ENCODE measurements around the gene BCKDK.
A peak's percentile ranks its signal among the peaks of the same experiment; 100 is the strongest.
"Not testable (repeated sequence)": the region's sequence is repeated elsewhere in the genome, so short reads cannot be mapped to it uniquely, and the experiment has no call there.

Gene BCKDK

GRCh38 chr16:31143011-31143693, 35.0 kb downstream of the BCKDK start:
- Histone ChIP-seq H3K9ac (ENCODE audit: low read depth, low read length) (peak overlapping the region; percentile 61; the same call in 1 of the 2 replicates), H3K9me3 (ENCODE audit: control insufficient read depth, insufficient read depth, low read length) (no peaks in the 10 kb centered on the region)

GRCh38 chr16:31143694-31144148, 35.5 kb downstream of the BCKDK start:
- H3K4me1 ChIP-seq (ENCODE audit: insufficient read depth, low read length): peaks cover 17% of the 10 kb centered on the region; the same call in 1 of the 2 replicates
- H3K36me3 ChIP-seq (ENCODE audit: insufficient read depth, low read length): no peaks in the 10 kb centered on the region
- no peak overlapping the region for H3K9ac ChIP-seq (ENCODE audit: low read depth, low read length)
- no peaks in the 10 kb centered on the region for H3K9me3 ChIP-seq (ENCODE audit: control insufficient read depth, insufficient read depth, low read length)

More at GRCh38 chr16:31143011-31143693, 35.0 kb downstream of the BCKDK start:
- H3K4me1 ChIP-seq (ENCODE audit: insufficient read depth, low read length): peaks cover 23% of the 10 kb centered on the region
- H3K36me3 ChIP-seq (ENCODE audit: insufficient read depth, low read length): no peaks in the 10 kb centered on the region

- H3K4me1 ChIP-seq (ENCODE audit: insufficient read depth, low read length): peaks cover 14% of the 10 kb centered on the region; the same call in 1 of the 2 replicates
- H3K9ac ChIP-seq (ENCODE audit: low read depth, low read length); H3K9me3 ChIP-seq (ENCODE audit: control insufficient read depth, insufficient read depth, low read length); H3K36me3 ChIP-seq (ENCODE audit: insufficient read depth, low read length): not testable (repeated sequence)
Observed at GRCh38 chr16:31144418-31144817, 36.2 kb downstream of the BCKDK start.

- Histone ChIP-seq H3K9me3 (ENCODE audit: control insufficient read depth, insufficient read depth, low read length) (no peaks in the 10 kb centered on the region), H3K9ac (ENCODE audit: low read depth, low read length) (no peak overlapping the region), H3K4me1 (ENCODE audit: insufficient read depth, low read length) (peaks cover 21% of the 10 kb centered on the region), H3K36me3 (ENCODE audit: insufficient read depth, low read length) (no peaks in the 10 kb centered on the region)
Observed at GRCh38 chr16:31145398-31145990, 37.3 kb downstream of the BCKDK start.

GRCh38 chr16:31147574-31147973, 39.4 kb downstream of the BCKDK start:
- Histone ChIP-seq H3K9ac (ENCODE audit: low read depth, low read length) (peak overlapping the region; percentile 41; the same call in 1 of the 2 replicates), H3K9me3 (ENCODE audit: control insufficient read depth, insufficient read depth, low read length) (no peaks in the 10 kb centered on the region), H3K36me3 (ENCODE audit: insufficient read depth, low read length) (no peaks in the 10 kb centered on the region), H3K4me1 (ENCODE audit: insufficient read depth, low read length) (peaks cover 13% of the 10 kb centered on the region)

- peaks cover 13% of the 10 kb centered on the region for H3K4me1 ChIP-seq (ENCODE audit: insufficient read depth, low read length)
- H3K9me3 ChIP-seq (ENCODE audit: control insufficient read depth, insufficient read depth, low read length): no peaks in the 10 kb centered on the region
- peak overlapping the region; percentile 41; the same call in 1 of the 2 replicates for H3K9ac ChIP-seq (ENCODE audit: low read depth, low read length)
- H3K36me3 ChIP-seq (ENCODE audit: insufficient read depth, low read length): no peaks in the 10 kb centered on the region
Observed at GRCh38 chr16:31148281-31148728, 40.1 kb downstream of the BCKDK start.

- no peaks in the 10 kb centered on the region for H3K9me3 ChIP-seq (ENCODE audit: control insufficient read depth, insufficient read depth, low read length)
- H3K36me3 ChIP-seq (ENCODE audit: insufficient read depth, low read length): no peaks in the 10 kb centered on the region
- peaks cover 13% of the 10 kb centered on the region for H3K4me1 ChIP-seq (ENCODE audit: insufficient read depth, low read length)
- peak overlapping the region; percentile 41; the same call in 1 of the 2 replicates for H3K9ac ChIP-seq (ENCODE audit: low read depth, low read length)
Observed at GRCh38 chr16:31148896-31149295, 40.7 kb downstream of the BCKDK start.

- H3K36me3 ChIP-seq (ENCODE audit: insufficient read depth, low read length): no peaks in the 10 kb centered on the region
- no peak overlapping the region; the same call in 1 of the 2 replicates for H3K9ac ChIP-seq (ENCODE audit: low read depth, low read length)
- peaks cover 13% of the 10 kb centered on the region for H3K4me1 ChIP-seq (ENCODE audit: insufficient read depth, low read length)
- no peaks in the 10 kb centered on the region for H3K9me3 ChIP-seq (ENCODE audit: control insufficient read depth, insufficient read depth, low read length)
Observed at GRCh38 chr16:31149332-31149731, 41.1 kb downstream of the BCKDK start.

GRCh38 chr16:31149894-31150890, 42.0 kb downstream of the BCKDK start, which contains the start of gene PRSS36:
TSS of gene PRSS36 (minus strand) at chr16:31150066. CDS start at chr16:31150035, 31 bp downstream.
- peaks cover 13% of the 10 kb centered on the region for H3K4me1 ChIP-seq (ENCODE audit: insufficient read depth, low read length)
- no peak within 1 kb of the TSS; the same call in 1 of the 2 replicates for H3K9ac ChIP-seq (ENCODE audit: low read depth, low read length)

GRCh38 chr16:31150976-31151375, 42.8 kb downstream of the BCKDK start:
- not testable (repeated sequence) for H3K9me3 ChIP-seq (ENCODE audit: control insufficient read depth, insufficient read depth, low read length); H3K36me3 ChIP-seq (ENCODE audit: insufficient read depth, low read length); H3K9ac ChIP-seq (ENCODE audit: low read depth, low read length)
- H3K4me1 ChIP-seq (ENCODE audit: insufficient read depth, low read length): peaks cover 13% of the 10 kb centered on the region

More at GRCh38 chr16:31149894-31150890, 42.0 kb downstream of the BCKDK start, which contains the start of gene PRSS36:
- Histone ChIP-seq H3K9me3 (ENCODE audit: control insufficient read depth, insufficient read depth, low read length) (no peaks in the 10 kb centered on the region), H3K36me3 (ENCODE audit: insufficient read depth, low read length) (no peaks in the 10 kb centered on the region)

- no peaks in the 10 kb centered on the region for H3K4me1 ChIP-seq (ENCODE audit: insufficient read depth, low read length)
- no peaks in the 10 kb centered on the region for H3K36me3 ChIP-seq (ENCODE audit: insufficient read depth, low read length)
- H3K9me3 ChIP-seq (ENCODE audit: control insufficient read depth, insufficient read depth, low read length): no peaks in the 10 kb centered on the region
- no peak overlapping the region for H3K9ac ChIP-seq (ENCODE audit: low read depth, low read length)
Observed at GRCh38 chr16:31157136-31157535, 49.0 kb downstream of the BCKDK start.
